DMS 273 (cell line): Measurements from ENCODE around the gene RASGRF2.

ENCODE experiments used
- DNase-seq: peaks from one replicate; lab custom pipeline; 2025; ENCODE audit not compliant: unreplicated experiment; lab: John Stamatoyannopoulos, UW

The RASGRF2 gene

DNA sequence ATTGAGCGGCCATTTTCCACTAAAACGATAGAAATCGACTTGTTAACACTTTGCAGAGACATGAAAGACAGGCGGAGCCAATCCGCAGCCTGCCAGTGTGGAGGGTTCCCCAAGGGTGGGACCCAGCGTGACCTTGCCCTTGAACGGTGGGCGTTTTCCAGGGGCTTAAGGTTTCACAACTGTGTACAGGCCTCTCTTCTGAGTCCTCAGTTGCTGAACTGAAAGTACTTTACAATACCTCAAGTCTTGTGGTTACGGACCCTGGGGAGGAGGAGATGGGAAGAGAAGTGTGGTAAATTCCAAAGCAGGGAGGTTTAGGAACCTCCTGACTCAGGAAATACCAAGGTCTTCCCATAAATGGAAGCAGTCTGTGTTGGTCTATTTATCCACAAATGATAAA, 204.8 kb downstream of the RASGRF2 start:
- DNase-seq, result no peak

DNA sequence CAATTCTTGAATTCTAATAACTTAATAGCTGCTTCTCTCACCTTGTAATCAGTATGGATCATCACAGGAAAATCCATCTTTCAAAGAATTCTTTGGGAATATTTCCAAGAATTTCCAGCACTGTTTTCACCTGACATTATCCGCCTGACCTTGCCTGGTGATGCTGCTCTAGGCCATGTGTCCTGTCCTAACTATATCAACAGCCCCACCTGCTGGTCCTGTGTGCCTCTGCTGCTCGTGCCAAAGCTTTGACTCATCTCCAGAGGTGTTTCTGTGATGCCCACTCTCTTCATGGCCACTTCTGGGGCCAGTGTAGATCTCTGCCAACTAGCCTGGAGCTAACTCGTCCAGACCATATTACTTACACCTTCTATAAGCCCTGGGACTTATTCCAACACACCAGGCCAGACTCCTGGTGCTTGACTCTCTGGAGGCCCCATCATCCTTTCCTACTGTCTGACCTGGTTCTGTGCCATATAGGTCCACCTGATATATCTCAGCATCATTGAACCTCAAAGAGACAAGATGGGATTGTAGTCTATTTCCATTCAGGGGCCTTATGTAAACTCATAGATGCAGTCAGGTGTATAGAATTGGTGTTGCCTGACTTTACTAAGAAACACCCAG, 205.4 kb downstream of the RASGRF2 start:
- DNase-seq, result peak; percentile 83

DNA sequence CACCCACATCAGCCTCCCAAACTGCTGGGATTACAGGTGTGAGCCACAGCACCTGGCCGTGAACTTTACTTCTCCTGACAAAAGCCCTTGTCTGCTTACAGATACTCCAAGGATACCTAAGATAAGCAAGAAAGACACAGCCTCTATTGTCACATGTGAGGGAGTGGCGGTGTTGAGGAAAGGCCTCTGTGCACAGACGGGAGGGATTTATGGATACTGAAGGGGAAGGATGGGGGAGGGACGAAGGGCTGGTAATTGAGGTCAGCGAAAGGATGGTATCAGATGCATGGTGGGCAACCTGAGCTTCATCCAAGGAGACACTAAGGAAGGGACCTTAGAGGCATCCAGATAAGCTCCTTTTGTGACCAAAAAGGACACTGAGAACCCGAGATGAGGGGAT, 206.3 kb downstream of the RASGRF2 start:
- no peak for DNase-seq

DNA sequence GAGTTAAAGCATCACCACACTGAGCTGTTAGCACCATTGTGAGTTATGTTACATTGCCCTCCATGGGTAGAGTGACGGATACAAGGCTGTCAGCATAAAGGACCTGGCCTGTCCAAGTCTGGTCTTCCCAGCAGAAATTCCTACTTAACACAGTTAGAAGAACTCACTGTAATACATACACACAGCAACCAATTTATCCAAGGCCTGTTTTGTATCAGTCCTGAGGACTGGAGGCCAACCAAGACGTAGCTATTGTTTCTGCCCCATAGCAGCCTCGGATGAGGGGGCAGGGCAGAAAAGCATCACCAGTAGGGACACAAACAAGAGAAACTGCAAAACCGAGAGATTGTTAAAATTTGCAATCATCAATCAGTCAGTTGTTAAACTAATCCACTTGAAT, 206.9 kb downstream of the RASGRF2 start:
- no peak for DNase-seq

DNA sequence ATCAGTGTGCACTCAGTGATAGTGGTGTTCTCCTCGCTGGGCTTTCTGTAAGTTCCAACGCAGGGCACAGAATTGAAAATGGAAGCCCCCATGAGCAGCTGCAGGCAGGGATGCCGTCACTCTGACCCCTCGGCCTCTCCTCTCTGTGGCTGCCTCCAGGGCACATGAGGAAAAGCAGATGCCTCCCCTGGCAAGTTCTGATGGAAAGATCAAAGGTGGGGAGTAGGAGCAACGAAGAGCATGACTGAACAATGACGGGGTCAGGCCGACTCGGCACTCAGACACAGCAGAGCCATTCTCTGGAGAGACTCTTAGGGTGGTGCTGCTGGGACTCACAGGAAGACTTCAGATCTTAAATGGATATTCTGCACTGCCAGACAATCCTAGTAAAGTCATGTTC, 207.4 kb downstream of the RASGRF2 start:
- no peak for DNase-seq

DNA sequence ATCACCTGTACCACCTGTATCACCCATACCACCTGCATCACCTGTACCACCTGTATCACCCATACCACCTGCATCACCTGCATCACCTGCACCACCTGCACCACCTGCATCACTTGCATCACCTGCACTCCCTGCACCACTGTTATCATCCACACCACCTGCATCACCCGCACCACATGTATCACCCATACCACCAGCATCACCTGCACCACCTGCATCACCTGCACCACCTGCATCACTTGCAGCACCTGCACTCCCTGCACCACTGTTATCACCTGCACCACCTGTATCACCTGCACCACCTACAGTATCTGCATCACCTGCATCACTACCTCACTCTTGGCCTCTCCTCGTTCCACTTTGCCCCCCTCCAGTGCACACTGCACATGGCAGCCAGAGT, 209.8 kb downstream of the RASGRF2 start:
- no peak for DNase-seq

DNA sequence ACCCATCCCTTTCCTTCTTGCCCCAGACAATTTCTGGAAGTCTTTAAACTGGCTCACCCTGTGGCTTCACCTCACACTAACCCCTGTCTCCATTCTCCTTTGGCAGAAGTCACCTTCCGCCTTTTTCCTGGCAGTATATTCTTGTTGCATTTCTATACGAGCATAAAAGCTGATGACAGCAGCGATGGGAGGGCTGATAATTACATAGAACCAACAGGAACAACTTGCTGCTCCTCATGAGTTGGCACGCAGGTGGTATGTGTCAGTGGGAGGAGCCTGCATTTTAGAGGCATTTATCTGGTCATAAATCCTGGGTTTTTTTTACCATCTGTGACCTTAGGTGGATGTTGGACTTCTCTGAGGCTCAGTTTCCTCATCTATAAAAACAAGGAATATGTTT, 211.6 kb downstream of the RASGRF2 start:
- no peak for DNase-seq

DNA sequence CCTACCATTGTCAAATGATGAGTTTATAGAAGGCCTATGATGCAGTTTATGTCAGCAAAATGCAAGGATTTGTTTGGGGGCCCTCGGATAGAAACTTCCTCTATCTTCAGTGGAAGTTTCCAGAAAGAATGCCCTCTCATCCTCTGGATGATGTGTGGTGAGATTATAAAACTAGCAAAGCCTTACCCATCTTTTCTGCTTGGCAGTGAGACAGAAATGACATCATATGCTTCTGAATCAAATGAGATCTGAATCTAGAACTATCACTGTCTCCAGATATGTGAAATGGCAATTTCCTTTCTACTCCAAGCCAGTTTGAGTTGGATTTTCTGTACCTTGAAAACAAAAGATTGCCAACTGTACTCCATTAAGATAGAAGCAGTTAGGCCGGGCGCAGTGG, 212.5 kb downstream of the RASGRF2 start:
- DNase-seq, result no peak

DNA sequence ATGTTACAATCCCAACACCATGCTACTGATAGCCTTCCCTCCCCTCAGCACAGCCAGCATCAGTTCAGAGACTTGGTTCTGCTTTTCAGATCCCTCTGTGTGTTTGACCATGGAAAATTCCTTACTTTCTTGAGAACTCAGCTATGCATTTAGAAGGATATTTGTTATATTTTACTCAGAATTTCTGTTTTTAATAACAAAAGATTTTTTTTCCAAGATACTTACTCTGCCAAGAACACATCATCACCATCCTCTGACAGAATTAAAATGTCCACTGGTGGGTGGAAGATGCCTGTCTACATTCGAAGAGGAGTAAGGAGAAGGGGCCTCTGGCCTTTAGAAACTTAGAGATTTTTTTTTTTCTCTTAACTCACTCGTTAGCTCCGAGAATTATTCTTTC, 216.9 kb downstream of the RASGRF2 start:
- DNase-seq, result no peak

DNA sequence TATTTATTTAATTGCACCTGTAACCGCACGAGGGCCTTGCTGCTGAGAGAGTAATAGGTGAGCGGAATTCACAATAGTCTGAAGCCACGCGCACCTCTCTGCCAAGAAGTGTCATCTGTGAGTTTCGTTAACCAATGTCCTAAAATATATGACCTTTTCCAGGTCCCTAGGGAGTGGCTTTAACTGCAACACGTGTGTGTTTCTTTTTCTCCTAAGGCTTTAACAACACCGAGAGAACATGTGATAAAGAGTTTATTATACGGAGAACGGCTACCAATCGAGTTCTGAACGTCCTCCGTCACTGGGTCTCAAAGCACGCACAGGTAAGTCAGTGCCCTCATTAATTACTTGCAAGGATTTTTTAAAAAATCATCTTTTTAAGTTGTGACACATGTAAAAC, 219.8 kb downstream of the RASGRF2 start:
- DNase-seq, result no peak

DNA sequence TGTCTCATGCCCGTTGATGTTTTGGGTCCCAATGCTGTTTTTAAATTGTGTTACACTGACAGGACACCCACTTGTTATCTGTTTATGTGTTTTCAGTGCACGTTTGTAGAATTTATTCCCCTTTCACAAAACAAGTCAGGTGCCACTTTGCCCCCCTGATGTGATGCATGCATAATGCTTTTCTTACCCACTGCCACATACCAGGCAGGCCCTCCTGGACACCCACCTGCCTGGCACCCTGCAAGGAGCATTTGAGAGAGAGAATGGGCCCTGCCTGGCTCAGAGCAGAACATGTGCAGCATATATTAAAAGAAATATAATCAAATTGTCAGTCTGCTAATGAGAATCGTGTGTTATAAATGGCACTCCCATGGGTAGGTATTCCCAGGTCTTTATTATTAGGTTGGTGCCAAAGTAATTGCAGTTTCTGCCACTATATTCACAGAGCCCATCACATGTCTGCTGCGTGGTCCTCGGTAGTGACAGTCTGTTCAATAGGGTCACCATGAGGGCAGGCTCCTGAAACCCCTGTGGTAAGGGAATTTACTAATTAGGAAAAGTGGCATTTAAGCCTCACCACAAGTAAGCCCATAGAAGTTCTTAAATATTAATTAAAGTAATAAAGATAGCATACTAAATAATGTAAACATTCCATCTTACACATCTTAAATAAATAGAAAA, 220.8 kb downstream of the RASGRF2 start:
- DNase-seq, result no peak

DNA sequence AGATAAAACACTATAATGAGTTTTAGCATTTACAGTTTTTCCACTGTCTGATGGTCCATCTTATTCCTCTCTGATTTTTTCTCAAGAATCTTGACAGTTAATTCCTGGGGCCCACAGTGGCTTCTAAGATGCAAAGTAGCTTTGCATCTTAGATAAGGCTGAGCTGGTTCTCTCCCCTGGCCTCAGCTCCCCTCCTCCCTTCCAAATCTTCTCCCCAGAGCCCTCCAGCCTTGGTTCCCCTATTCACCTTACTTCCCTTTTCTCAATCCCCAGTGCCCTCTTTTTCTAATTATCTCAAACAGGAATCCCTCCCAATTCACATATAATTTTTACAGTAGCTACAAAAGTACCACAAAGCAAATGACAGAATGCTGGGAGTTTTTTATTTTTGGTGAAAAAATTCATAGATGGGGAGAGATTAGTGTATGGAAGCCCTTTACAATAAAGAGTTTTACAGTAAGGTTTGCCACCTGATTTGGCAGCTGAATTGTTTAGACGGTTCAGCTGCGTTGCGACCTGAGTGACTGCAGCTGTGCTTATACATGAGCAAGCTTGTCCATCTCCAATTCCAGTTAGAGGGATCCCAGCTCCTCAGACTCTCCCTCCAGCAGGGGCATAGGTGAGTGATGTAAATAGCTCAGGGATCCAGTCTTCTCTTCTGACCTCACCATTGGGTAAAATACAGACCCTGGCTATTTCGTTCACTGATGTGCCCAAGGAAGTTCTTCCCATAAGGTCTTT, 221.6 kb downstream of the RASGRF2 start:
- no peak for DNase-seq

DNA sequence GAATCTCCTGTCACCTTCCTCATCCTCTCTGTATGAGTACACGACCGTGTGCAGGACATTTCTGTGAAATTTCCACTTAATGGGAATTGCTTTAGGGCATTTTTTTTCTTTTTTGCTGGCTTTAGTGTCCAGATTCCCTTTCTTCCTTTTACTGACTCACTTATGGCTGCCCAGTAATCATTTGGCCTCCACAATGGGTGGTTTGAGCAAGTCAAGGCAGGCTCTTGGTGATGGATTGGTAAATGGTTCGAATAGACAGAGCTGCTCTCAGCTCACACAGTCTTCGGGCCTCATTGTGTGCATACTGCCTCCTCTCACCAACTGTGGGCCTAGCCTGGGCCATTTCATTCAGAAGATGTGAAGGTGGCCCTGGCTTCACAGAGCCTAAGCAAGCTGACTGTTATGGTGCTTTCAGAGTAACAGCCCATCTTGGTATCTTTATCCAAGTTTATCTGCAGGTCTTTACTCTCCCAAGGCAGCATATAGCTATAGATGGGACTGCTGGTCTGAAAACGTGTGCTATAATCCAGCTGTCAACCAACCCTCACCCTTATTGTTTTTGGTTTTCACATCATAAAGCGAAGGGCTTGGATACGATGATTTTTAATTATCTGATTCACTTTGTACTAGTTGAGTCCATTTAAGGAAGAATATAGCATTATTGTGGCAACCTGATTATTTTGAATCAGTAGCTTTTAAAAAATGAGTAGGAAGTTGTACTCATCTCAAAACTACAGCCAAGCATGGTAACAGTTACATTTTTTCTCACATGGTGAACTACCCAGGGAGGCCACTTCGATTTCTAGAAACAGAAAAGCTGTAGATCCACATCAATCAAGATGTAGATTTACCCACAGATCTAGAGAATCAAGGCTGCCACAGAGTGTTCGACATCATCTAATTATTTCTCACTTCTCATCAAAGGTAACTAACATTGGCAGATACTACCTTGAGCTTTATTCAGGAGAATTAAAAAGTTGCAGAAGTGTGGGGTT, 222.5 kb downstream of the RASGRF2 start:
- DNase-seq, result no peak

DNA sequence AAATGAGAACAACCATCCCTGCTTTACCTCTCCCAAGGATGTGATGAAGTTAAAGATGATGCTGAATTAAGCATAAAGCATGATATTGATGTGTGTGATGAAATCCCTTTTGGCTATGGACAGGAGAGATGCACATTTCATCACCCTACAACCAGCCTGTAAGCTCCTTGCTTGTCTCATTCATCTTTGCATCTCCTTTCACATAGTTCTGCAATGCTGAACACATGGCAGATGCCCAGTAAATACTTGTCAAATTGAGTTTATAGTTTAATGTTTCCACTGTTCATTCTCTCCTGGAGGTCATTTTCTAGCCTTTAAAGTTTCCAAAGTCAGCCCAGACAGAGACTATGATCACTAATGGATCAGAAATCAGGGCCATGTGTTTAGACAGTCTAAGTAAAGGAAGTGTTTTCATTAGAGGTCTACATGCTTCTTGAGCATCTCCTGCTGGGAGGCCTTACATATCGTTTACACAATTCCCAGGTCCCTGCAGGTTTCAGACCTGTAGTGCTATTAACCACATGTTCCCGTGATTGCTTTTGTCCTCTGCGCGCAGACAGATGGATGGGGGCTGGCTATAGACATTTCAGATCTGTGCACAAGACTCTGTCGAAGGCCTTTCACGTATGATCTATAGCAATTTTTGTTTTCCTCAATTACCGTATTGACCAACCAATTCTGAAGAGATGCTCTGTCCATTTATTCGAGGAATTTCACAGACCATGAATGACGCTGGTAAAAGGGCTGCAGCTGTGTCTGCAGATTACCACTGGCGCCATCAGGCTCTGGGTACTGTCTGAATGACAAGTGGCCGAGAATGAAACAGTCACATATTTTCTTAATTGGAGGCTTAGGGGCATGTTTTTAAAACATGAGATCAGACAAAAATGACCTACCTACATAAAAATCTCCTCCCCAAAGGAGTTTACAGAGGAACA, 223.9 kb downstream of the RASGRF2 start:
- no peak for DNase-seq

DNA sequence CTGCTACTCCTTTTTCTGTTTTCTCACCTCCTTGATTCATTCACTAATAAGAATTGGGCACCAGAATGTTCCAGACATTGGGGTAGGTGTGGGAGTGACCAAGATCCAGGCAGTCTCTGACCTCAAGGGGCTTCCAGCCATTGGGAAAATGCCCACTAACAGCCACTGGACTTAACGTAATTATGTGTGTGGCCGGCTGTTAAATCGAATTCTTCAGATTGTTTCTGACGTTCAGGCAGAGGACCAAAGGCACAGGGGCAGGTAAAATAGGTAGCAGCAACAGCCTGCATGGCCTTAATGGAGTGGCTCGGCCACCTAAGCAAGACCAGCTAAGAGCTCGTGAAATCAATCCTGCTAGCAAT, 224.6 kb downstream of the RASGRF2 start:
- no peak for DNase-seq

DNA sequence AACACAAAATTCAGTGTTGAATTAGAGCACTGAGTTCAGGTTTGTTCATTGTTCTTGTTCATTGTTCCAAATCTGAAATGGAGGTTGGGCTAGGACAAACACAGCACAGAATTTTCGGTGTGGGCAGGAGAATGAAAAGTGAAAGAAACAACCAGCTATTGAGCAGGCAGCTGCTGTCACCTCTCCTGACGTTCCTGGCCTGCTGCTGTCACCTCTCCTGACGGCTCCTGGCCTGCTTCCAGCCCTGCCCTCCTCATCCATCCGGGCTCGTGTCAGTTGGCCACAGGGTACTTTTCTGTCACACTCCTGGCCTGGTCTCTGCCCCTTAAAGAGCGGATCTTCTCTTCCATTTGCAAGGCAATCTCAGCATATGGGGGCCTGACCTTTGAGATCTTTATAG, 227.7 kb downstream of the RASGRF2 start:
- peak; percentile 9 for DNase-seq

DNA sequence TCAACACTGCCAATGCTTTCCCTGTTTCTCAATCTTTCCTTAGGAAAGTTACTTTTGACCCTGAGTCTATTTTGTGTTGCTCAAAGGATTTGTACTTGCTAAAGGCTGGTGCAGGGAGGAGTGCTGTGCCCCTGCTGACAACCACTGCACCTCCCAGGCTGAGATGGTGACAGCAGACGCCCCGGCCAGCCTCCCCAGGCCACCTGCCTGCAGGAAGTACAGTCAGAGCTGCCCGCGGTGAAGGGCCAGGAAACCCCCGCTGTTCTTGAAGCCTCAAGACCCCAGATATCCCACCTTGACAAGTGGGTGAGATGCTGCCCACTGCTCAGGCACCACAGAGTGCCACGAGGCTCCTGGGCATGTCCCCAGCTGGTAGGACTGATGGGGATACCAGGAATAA, 228.8 kb downstream of the RASGRF2 start:
- no peak for DNase-seq

DNA sequence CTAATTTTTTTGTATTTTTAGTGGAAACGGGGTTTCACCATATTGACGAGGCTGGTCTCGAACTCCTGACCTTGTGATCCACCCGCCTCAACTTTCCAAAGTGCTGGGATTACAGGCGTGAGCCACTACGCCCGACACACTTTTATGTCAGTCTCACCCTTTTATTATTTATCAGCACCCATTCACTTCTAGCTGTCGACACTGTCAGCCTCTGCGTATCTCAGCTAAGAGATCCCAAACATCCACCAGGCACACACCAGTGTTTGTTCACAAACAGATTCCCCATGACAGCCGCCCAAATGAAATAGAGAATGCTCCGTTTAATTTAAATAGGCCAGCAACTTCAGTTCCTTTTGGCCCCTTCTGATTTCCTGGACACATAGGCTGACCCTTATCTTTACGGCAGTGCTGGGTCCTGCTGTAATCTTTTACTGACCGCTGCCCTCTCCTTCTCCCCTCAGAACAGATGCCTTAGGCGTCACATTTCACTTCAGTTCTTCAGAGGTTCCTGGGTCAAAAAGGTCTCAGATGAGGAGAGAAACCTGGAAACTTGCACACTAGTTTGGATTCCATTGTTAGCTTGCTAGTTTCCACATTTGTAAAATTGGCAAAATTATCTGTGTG, 229.8 kb downstream of the RASGRF2 start:
- DNase-seq, result no peak

DNA sequence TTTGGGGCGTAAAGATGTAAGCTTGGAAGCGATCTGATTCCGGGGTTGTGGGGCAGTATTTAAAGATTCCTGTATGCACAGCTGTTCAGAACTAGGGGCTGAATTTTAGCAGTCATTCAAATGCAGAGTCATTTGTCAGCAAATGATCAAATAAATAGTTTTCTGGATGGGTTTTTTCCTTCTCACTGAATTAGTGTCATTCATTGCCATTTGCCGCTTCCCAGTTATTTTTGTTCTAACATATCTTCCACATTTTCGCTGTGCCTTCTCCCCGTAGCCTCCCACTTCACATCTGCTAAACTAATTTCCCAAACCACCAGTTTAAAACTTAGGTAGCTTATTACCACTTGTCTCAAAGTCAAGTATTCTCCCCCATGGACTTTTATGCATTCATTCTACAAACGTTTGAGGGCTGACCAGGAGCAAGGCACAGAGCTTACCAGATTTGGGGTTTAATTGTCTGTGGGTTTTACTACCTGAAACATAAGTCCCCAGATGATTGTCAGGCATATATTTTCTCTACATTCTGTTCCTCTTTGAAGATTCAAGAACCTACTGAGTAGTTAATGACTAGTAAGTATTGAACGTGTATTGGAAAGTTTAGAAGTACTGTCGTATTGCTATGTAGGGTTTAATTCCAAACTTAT, 231.7 kb downstream of the RASGRF2 start:
- DNase-seq, result no peak
